Thyroid gland (tissue), 4 donors: ENCODE results near the gene INPP4B. TPM values are rescaled to one million over a fixed set of nuclear protein-coding genes. Genes with fewer than 3 reads are reported as not detected.

ENCODE experiments used
- DNase-seq, 2 donors: peaks; one replicate each; pipeline ENCODE4 v3.0.0-alpha.2; 2019
- H3K27ac ChIP-seq, 3 donors: fragments of 200-600 bp; sonication (generic); 1 replicate in 2 of 3; 2 replicates in 1 of 3; pipeline ENCODE4 v1.5.1; 2016 to 2019; ENCODE audit warnings: mild to moderate bottlenecking in 1 of 3, moderate library complexity in 1 of 3
- H3K27me3 ChIP-seq: fragments of 200-600 bp; sonication (generic); one replicate; pipeline ENCODE4 v1.5.1; 2019
- H3K36me3 ChIP-seq, 2 donors: fragments of 200-600 bp; sonication (generic); one replicate each; pipeline ENCODE4 v1.5.1; 2016 to 2019
- H3K4me1 ChIP-seq, 2 donors: fragments of 200-600 bp; sonication (generic); one replicate each; pipeline ENCODE4 v1.5.1; 2017 to 2019
- H3K4me3 ChIP-seq, 3 donors: fragments of 200-600 bp; sonication (generic); replicated peaks in 1 of 3; 1 replicate in 2 of 3; 2 replicates in 1 of 3; pipeline ENCODE4 v1.5.1; 2016; ENCODE audit warnings: mild to moderate bottlenecking in 1 of 3
- H3K9me3 ChIP-seq: fragments of 200-600 bp; sonication (generic); one replicate; pipeline ENCODE4 v1.5.1; 2017
- POLR2A ChIP-seq, 2 donors: fragments of 450-650 bp; IDR thresholded peaks; one replicate each; pipeline ENCODE4 v1.6.1; 2017; ENCODE audit warnings: antibody characterized with exemption in 2 of 2, mild to moderate bottlenecking in 2 of 2, moderate library complexity in 1 of 2
- WGBS, 2 donors: methylation state at CpG; one replicate each; pipeline ENCODE4 v1.1.5; 2017; 5-methylcytosine and 5-hydroxymethylcytosine counted together
- intact Hi-C: fragments of 100-400 bp; cut with DNase I; formaldehyde crosslinking; loops from one replicate; pipeline ENCODE4 v1.15.1; 2023
- total RNA-seq, 4 donors: library from RNA; depleted of rRNA; stranded (reverse); fragments of >200 nt; gene quantifications; one replicate each; pipeline ENCODE4 v1.2.3, GENCODE V29; 2016
- TF ChIP-seq, protein P1 (sequence below), 6 experiments: fragments of 200-600 bp in 3 of 6; fragments of 450-650 bp in 3 of 6; sonication (generic) in 3 of 6; IDR thresholded peaks; one replicate each; pipeline ENCODE4 v1.5.1; 2016 to 2019; ENCODE audit warnings: antibody characterized with exemption in 6 of 6, mild to moderate bottlenecking in 2 of 6, inconsistent platforms in 1 of 6, moderate library complexity in 1 of 6

The INPP4B gene
- total RNA-seq, 4 donors from 2014 or later = 8.0 to 22.1 (median 12.0) TPM

DNA sequence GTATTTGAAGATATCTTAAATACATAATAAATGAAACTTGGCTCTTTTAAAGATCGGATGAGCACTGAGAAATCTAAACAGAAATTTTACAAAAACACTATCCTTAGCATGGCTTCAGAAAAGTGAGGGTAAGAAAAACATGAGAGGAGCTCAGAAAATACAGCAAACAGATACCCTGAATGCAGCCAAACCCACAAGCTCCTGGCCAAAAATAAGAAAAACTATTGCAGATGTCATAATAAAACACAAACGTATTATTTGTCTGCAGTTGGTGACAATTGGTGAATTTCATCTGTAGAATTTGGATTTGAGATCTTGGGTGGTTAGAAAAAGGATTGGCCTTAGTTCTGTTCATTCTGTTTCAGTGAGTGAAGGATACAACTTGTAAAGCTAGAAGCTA lies 603.9 kb downstream of the INPP4B start:
- H3K4me3 ChIP-seq = no peak overlapping the region
- intact Hi-C loops = no loop called here
- H3K4me1 ChIP-seq = no peaks in the 10 kb centered on the region
- 71 to 82% methylated on average over 2 of the region's 2 CpGs for WGBS, 2 donors
- DNase-seq = no peak
- TF ChIP-seq, protein P1, sequence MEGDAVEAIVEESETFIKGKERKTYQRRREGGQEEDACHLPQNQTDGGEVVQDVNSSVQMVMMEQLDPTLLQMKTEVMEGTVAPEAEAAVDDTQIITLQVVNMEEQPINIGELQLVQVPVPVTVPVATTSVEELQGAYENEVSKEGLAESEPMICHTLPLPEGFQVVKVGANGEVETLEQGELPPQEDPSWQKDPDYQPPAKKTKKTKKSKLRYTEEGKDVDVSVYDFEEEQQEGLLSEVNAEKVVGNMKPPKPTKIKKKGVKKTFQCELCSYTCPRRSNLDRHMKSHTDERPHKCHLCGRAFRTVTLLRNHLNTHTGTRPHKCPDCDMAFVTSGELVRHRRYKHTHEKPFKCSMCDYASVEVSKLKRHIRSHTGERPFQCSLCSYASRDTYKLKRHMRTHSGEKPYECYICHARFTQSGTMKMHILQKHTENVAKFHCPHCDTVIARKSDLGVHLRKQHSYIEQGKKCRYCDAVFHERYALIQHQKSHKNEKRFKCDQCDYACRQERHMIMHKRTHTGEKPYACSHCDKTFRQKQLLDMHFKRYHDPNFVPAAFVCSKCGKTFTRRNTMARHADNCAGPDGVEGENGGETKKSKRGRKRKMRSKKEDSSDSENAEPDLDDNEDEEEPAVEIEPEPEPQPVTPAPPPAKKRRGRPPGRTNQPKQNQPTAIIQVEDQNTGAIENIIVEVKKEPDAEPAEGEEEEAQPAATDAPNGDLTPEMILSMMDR (IDR thresholded peaks at IDR 0.05) = no peak
- TF ChIP-seq POLR2A (IDR thresholded peaks at IDR 0.05) = no peak
- no peaks in the 10 kb centered on the region for H3K27me3 ChIP-seq
- H3K27ac ChIP-seq = no peak overlapping the region
- H3K36me3 ChIP-seq = no peaks in the 10 kb centered on the region
- no peaks in the 10 kb centered on the region for H3K9me3 ChIP-seq

DNA sequence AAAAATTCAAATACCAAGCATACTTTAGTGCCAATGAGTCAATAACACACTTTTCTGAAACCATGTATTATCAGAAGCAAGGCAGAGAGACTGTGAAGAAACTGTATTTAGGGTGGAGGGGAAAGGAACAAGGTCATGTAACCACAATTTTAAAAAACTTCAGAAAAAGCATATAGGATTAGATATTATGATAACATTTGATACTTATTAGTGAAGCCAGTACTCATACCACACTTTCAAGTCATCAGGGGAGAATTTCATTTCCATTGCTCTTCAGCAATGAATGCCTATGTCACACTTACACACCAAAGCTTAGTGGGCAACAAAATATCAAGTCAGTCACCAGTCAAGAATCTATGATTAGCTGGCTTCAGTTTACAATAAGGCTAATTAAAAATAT lies 607.5 kb downstream of the INPP4B start:
- Histone ChIP-seq H3K4me1 (no peaks in the 10 kb centered on the region), H3K27me3 (no peaks in the 10 kb centered on the region), H3K9me3 (no peaks in the 10 kb centered on the region), H3K36me3 (no peaks in the 10 kb centered on the region), H3K27ac (no peak overlapping the region), H3K4me3 (no peak overlapping the region)
- TF ChIP-seq POLR2A (IDR thresholded peaks at IDR 0.05) = no peak
- TF ChIP-seq, protein P1 (IDR thresholded peaks at IDR 0.05) = no peak
- DNase-seq = no peak
- intact Hi-C loops = no loop called here

DNA sequence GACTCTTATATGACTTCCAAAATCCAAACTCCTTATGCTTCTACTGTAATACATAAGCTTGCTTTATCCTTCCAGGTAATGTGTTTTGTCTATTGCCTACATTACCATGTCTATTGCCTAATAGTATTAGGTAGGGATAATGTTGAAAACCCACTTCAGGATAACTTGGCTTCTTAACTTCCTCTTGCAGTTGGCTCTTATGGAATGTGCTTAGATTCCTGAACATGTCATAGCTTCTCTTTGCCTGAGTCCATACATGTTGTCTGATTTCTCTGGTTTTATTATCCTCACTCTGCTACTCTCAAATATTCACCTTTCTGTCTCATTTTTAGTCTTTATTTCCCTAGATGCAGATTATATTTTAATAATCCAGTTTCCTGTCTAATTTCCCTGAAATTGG lies 609.8 kb downstream of the INPP4B start:
- no peak for DNase-seq
- Histone ChIP-seq H3K9me3 (no peaks in the 10 kb centered on the region), H3K4me1 (no peaks in the 10 kb centered on the region), H3K27me3 (no peaks in the 10 kb centered on the region), H3K27ac (no peak overlapping the region), H3K36me3 (no peaks in the 10 kb centered on the region), H3K4me3 (no peak overlapping the region)
- intact Hi-C loops = no loop called here
- no peak for TF ChIP-seq POLR2A (IDR thresholded peaks at IDR 0.05)
- TF ChIP-seq, protein P1 (IDR thresholded peaks at IDR 0.05) = no peak

DNA sequence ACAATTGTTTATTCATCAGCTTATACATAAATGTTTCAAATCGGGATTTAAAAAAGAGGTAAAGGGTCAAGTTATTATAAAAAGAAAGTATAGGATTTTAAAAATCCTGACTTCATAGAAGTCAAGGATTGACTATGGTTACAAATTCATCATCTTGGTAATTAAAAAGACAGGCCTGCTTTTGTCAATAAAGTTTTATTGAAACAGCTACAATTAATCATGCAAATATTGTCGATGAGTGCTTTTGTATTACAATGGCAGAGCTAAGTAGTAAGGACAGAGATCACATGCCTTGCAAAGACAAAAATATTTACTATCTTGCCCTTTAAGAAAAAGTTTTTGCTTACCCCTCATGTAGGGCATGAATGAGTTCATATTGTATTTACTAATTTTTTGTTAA lies 614.3 kb downstream of the INPP4B start:
- no peaks in the 10 kb centered on the region for H3K4me1 ChIP-seq
- intact Hi-C loops = no loop called here
- TF ChIP-seq, protein P1 (IDR thresholded peaks at IDR 0.05) = no peak
- no peak for TF ChIP-seq POLR2A (IDR thresholded peaks at IDR 0.05)
- no peak for DNase-seq
- 95 to 97% methylated on average over 2 of the region's 2 CpGs for WGBS, 2 donors
- H3K27me3 ChIP-seq = no peaks in the 10 kb centered on the region
- no peak overlapping the region for H3K27ac ChIP-seq
- no peak overlapping the region for H3K4me3 ChIP-seq
- no peaks in the 10 kb centered on the region for H3K9me3 ChIP-seq
- no peaks in the 10 kb centered on the region for H3K36me3 ChIP-seq

DNA sequence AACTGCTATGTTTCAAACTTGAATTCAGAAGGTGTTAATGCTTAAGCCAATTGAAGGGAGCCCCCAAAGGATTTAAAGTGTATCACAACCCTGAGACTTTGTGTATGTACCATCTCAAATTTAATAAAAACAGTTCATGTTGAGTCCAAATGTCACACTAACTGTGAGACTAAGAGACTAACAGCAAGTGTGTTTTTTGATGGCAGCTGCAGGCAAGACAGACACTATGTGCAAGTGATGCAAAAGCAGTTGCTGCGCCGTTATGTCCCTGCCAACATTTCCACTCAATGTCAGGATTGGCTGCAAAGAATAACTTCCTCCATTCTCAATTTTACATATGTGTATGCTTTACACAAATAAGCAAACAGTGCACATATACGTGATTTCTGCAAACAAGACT lies 615.1 kb downstream of the INPP4B start:
- intact Hi-C loops = no loop called here
- no peak overlapping the region for H3K4me3 ChIP-seq
- TF ChIP-seq, protein P1 (IDR thresholded peaks at IDR 0.05) = no peak
- no peak for TF ChIP-seq POLR2A (IDR thresholded peaks at IDR 0.05)
- H3K9me3 ChIP-seq = no peaks in the 10 kb centered on the region
- H3K36me3 ChIP-seq = no peaks in the 10 kb centered on the region
- DNase-seq = no peak
- no peaks in the 10 kb centered on the region for H3K27me3 ChIP-seq
- H3K4me1 ChIP-seq = no peaks in the 10 kb centered on the region
- WGBS, 2 donors = 77 to 80% methylated on average over 3 of the region's 3 CpGs
- no peak overlapping the region for H3K27ac ChIP-seq
